ENCODE data around the gene RNF113B.

RNF113B gene

DNA sequence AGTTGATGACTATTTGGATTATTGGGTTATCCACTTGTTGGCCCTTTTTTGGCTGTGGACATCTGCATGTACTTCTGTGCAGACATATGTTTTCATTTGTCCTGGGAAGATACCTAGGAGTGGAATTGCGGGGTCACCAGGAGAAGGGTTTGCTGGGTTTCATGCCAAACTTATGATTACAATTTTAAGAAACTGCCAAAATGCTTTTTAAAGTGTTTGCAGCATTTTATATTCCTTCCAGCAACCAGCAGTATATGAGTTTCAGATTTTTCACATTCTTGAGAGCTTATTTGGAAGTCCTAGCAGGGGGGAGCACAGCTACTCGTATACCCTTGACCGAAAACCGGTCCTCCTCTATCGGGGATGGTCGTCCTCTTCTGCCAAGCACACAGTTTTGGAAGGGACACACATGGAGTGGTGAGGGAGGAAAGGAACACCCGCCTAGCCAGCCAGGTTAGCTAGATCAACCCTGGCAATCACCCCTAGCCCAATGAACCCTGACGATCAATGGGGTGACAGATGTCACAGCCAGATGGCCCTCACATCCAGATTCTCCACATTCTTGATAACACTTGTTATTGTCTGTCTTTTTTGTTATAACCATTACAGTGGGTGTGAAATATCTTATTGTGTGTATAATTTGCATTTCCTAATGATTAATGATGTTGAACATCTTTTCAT lies 26.7 kb upstream of the RNF113B start:
- DNase-seq, result peak; percentile 13 to 61

DNA sequence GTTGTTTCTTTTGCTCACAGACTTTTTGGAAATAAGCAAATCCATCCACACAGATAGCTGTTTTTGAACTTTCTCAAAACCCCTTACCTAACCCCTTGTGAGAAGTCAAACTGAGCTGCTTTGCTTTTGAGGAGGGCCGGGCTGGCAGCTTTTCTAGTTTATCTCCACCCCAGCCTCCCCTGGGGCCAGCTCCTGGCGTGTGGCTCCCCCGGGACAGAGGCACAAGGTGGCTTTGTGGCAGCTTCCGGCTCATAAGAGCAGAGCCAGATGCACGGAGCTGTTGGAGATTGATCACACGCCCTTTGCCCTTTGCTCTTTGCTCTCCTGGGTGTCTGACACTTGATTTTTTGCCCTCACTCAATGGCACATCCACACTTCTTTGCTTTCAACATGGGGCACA lies 24.9 kb upstream of the RNF113B start:
- DNase-seq, result no peak

- DNase-seq, result no peak
These were observed 24.1 kb upstream of the RNF113B start for GRCh38 chr13:98201189-98201588.

GRCh38 chr13:98200211-98200878 lies 23.3 kb upstream of the RNF113B start:
- no peak for DNase-seq

GRCh38 chr13:98199480-98199879 lies 22.4 kb upstream of the RNF113B start:
- DNase-seq, result no peak

- no peak for DNase-seq
These were observed 21.6 kb upstream of the RNF113B start for GRCh38 chr13:98198683-98199082.

- DNase-seq, result no peak
These were observed 18.2 kb upstream of the RNF113B start for GRCh38 chr13:98195054-98195791.

GRCh38 chr13:98192008-98192407 lies 14.9 kb upstream of the RNF113B start:
- DNase-seq, result no peak

- DNase-seq, result no peak
These were observed 13.9 kb upstream of the RNF113B start for GRCh38 chr13:98190889-98191444.

DNA sequence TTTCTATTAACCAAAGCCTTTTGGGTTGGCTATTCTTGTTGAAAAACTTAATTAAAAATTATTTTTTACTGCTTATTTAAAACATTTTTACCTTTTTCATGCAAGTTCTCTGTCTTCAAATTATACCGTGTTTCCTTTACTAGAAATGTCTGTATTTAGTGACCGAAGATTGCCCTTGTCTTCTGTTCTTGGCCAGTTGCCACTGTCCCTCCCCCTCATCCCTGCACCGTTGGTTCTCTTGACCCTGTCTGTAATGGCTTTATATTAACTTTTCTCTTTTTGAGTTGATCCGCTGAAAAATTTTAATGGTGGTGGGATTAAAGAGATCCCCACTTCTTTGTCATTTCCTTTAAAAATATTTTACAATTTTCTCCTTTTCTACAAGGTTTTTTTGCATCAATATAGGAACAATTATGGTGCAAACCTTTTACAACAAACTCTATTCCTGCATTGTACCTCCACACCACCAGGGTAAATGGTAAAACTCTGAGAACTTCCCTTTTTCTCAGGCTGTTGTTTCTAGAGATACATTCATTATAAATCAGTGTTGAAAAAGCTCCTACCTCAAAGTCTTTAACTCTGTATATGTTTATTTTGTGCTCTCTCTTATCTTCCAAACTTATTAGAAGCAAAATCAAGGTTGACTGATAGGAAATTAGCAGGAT lies 12.9 kb upstream of the RNF113B start:
- no peak for DNase-seq

DNA sequence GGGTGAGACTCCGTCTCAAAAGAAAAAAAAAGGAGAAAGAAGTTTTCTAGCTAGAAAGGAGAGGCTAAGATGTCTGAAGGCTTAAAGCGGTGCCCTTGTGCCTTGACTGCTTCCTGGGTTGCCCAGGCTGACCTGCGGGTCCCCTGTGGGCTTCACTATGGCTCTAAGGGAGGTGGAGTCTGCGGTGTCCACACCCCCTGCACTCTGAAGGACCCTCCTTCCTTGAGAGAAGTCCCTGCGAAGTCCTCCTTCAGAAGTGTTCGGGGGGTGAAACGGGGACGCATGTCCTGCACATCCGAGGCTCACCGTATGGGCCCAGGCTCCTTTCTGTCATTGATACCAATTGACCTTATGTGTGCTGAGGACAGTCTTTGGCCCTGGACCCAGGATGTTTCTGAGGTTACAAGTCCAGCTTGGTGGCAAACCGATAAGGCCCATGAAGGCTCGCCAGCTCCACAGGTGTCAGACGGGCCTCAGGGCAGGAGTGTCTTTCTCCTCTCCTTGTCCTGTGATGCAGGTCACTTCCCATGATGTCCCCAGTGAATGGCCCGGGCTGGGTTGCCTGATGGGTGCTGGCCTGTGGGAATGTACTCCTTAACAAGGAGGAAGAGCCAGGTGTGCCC lies 11.6 kb upstream of the RNF113B start:
- DNase-seq, result no peak

DNA sequence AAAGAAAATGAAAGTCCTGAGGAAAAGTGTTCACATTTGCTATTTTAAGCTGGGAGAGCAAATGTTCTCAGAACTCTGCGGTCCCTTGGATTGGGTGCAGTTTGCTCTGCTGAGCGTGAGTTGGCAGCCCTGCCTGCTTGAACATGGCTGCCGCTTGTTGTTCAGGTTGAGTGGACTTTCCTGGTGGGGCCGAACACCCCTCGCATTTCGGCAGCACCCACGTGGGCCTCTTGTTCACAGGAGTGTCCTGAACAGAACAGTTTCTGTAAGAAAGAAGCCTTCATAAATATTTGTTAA lies 10.8 kb upstream of the RNF113B start:
- no peak for DNase-seq

DNA sequence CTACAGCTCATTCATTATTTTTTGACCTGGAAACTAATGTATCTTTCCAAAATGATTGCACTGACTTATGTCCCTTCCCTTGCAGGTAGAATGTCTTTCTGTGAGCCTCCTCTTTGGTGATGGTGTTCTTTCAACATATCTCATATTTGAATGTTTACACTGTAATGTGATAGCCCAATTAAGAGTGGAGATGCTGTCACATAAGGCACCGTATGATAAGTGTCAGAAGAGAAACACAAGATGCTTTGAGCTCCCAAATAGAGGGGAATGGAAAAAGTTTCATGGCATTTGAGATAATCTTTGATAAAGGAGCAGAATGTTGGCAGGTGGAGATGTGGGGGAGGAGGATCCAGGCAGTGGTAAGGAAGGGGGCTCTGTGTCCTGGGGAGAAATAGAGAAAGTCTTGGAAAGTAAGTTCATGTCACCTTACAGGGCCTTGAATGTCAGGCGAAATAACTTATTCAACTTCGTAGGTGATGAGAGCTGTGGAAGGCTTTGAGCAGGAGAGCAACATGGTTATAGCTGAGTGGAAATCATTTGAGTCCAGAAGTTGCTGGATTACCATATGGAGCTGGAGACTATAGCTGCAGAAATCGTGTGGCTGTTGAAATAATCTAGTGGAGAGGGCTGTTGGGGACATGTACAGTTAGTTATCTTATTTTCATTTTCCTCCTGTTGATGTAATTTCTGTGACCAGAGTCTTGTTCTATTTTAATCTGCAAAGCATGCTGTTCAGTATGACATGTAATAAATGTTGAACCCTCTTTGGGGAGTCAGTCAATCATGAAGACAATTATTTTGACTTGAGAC lies 10.3 kb upstream of the RNF113B start:
- DNase-seq, result peak in 1 of 2 experiments; percentile 54

DNA sequence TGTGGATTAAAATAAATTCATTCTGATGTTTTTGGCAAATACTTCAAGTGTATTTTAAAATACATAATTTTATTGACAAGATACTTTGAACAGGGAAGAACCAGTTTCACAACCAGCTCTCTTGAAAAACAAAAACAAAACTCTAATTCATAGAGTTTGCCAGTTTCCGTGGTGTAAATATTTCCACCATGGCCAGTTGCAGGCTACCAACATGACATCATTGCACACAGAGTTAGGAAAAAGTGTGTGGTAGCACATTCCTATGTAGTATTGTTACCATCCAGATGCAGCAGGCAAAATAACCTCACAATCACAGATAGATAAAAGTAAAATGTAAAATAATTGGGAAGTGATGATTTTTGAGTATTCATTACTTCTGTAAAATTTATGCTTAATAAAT lies 7.7 kb upstream of the RNF113B start:
- no peak for DNase-seq

GRCh38 chr13:98182589-98182988 lies 5.5 kb upstream of the RNF113B start:
- no peak for DNase-seq

GRCh38 chr13:98182153-98182552 lies 5.1 kb upstream of the RNF113B start:
- DNase-seq, result no peak

- DNase-seq, result no peak
These were observed 4.2 kb upstream of the RNF113B start for GRCh38 chr13:98181111-98181815.

GRCh38 chr13:98180092-98180491 lies 3.0 kb upstream of the RNF113B start:
- no peak for DNase-seq

- no peak for DNase-seq
These were observed 1.2 kb downstream of the RNF113B start for GRCh38 chr13:98175823-98176222.

GRCh38 chr13:98175043-98175442 lies 2.0 kb downstream of the RNF113B start:
- DNase-seq, result no peak

DNA sequence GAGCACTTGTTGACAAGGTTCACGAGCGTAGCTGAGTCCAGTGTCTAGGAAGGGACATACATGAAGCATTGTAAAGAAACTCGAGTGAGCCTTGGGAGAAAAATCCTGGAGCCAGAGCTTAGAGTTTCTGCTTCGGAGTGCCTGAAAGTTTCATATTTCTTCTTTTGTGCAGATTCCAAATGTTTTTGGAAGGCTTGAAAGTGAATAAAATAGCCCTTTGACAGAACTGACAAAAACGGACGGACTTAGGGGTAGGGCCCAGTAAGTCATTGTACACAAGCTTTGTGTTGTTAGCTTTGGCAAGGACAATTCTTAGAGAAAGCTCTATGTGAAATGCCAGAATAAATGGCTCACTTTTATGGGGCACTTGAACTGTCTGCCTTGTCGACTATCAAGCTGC lies 2.8 kb downstream of the RNF113B start:
- no peak for DNase-seq

Data from NCI-H524 (cell line).